H1 (cell line): ENCODE results near the gene ETV5. TPM values are rescaled to one million over a fixed set of nuclear protein-coding genes. Genes with fewer than 3 reads are reported as not detected.

ENCODE experiments used
- GABPA ChIP-seq: IDR thresholded peaks from 2 replicates; pipeline ENCODE4 v1.6.1; 2011; ENCODE audit warnings: mild to moderate bottlenecking, low read length, moderate library complexity, borderline replicate concordance; ENCODE audit not compliant: insufficient read depth
- polyA plus RNA-seq, 7 experiments: library from polyadenylated mRNA; depleted of rRNA in 3 of 7; stranded (reverse) in 5 of 7; unstranded in 2 of 7; fragments of >200 nt in 5 of 7; fragments of 200-250 nt in 2 of 7; gene quantifications; 1 replicate in 5 of 7; 2 replicates in 1 of 7; 4 replicates in 1 of 7; pipeline versions ENCODE4 v1.2.1 to v1.2.3, GENCODE V29; 2011 to 2013; ENCODE audit warnings: missing spikeins in 2 of 7, mixed read lengths in 2 of 7
- total RNA-seq: library from RNA; stranded (reverse); fragmentation: NEBNext Ultra II Directional; extraction: Animal tissue kit (Norgen Biotek cat#: 25700); gene quantifications from 2 replicates; pipeline ENCODE4 v1.2.1, GENCODE V29; 2021

ETV5 gene
- total and polyA plus RNA-seq, 2 of the 8 experiments (the other 6 are each of a cell fraction or from before 2014, with no cell fraction given), result 13.1 to 36.9 TPM

GRCh38 chr3:185998136-185998535 lies 110.8 kb downstream of the ETV5 start (continued):
- no peak for TF ChIP-seq GABPA
